Activated T-cell treated with anti-CD3 and anti-CD28 coated beads, Interleukin-2, amount 50 U/mL, for 24 hours (primary cell): ENCODE data around the gene OSBPL10.
"Not testable (repeated sequence)": the region's sequence is repeated elsewhere in the genome, so short reads cannot be mapped to it uniquely, and the experiment has no call there.

Experiments used
- DNase-seq: peaks from one replicate; pipeline ENCODE4 v3.0.0-alpha.2; 2020
- H3K27ac Mint-ChIP-seq: 2 replicates; pipeline ENCODE4 v1.8.0; 2020; ENCODE audit warnings: mild to moderate bottlenecking, mixed read lengths
- H3K27me3 Mint-ChIP-seq: 2 replicates; pipeline ENCODE4 v1.8.0; 2020; ENCODE audit warnings: mixed read lengths
- H3K36me3 Mint-ChIP-seq: 2 replicates; pipeline ENCODE4 v1.8.0; 2020; ENCODE audit warnings: low read depth, mixed read lengths
- H3K4me1 Mint-ChIP-seq: 2 replicates; pipeline ENCODE4 v1.8.0; 2020; ENCODE audit warnings: low read depth, mixed read lengths
- H3K4me3 Mint-ChIP-seq: 2 replicates; pipeline ENCODE4 v1.8.0; 2020; ENCODE audit warnings: mild to moderate bottlenecking, moderate library complexity, mixed read lengths
- H3K9me3 Mint-ChIP-seq: 2 replicates; pipeline ENCODE4 v1.8.0; 2020; ENCODE audit warnings: mixed read lengths

The OSBPL10 gene

GRCh38 chr3:31890742-31891469 is 90.2 kb downstream of the OSBPL10 start:
- no peaks in the 10 kb centered on the region for H3K36me3 Mint-ChIP-seq
- no peak overlapping the region for H3K4me3 Mint-ChIP-seq
- H3K27me3 Mint-ChIP-seq = peaks cover 17% of the 10 kb centered on the region
- no peaks in the 10 kb centered on the region for H3K9me3 Mint-ChIP-seq
- no peaks in the 10 kb centered on the region for H3K4me1 Mint-ChIP-seq
- no peak overlapping the region for H3K27ac Mint-ChIP-seq
- no peak for DNase-seq

- H3K27me3 Mint-ChIP-seq = peaks cover 21% of the 10 kb centered on the region
- no peaks in the 10 kb centered on the region for H3K4me1 Mint-ChIP-seq
- no peaks in the 10 kb centered on the region for H3K9me3 Mint-ChIP-seq
- DNase-seq = no peak
- no peaks in the 10 kb centered on the region for H3K36me3 Mint-ChIP-seq
- H3K27ac Mint-ChIP-seq = no peak overlapping the region
- no peak overlapping the region for H3K4me3 Mint-ChIP-seq
Measured at GRCh38 chr3:31890007-31890406, 91.1 kb downstream of the OSBPL10 start.

DNA sequence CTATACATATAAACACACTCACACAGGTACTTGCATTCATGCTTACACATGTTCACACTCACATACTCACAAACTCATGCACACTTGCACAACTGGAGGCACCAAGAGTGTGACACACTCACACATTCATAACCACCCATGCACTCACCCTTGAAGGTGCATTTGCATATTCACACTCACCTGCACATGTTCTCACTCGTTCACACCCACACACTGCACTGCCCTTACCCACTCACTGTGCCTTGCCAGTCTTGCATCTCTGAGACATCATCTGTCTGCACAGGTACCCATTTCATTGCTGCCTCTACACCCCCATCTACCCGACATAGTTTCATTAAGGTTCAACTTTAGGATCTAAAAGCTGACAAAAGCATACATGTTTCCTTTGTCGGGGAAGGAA is 95.8 kb downstream of the OSBPL10 start:
- H3K36me3 Mint-ChIP-seq = no peaks in the 10 kb centered on the region
- H3K4me1 Mint-ChIP-seq = no peaks in the 10 kb centered on the region
- H3K27me3 Mint-ChIP-seq = peaks cover 24% of the 10 kb centered on the region
- H3K4me3 Mint-ChIP-seq = no peak overlapping the region
- no peak overlapping the region for H3K27ac Mint-ChIP-seq
- DNase-seq = no peak
- H3K9me3 Mint-ChIP-seq = no peaks in the 10 kb centered on the region

DNA sequence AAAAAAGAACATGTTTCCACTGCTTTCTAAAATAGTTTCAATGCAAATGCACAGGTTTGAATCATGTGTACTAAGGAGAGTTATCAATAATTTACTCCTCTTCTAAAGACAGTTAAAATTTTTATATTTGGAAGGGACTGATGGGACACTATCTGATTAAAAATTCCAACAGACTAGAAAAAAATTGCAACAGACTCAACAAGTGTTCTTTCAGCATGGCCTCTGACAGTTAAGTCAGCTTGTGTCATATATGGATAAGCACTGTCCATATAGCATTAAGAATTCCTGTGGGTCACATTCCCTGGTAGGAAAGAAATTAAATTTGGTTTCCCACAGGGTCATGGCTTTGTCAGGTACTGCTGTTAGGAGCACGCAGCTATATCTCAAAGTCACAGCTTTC is 96.8 kb downstream of the OSBPL10 start:
- no peaks in the 10 kb centered on the region for H3K4me1 Mint-ChIP-seq
- H3K27me3 Mint-ChIP-seq = peaks cover 21% of the 10 kb centered on the region
- H3K36me3 Mint-ChIP-seq = no peaks in the 10 kb centered on the region
- H3K4me3 Mint-ChIP-seq = no peak overlapping the region
- no peak for DNase-seq
- no peaks in the 10 kb centered on the region for H3K9me3 Mint-ChIP-seq
- H3K27ac Mint-ChIP-seq = no peak overlapping the region

DNA sequence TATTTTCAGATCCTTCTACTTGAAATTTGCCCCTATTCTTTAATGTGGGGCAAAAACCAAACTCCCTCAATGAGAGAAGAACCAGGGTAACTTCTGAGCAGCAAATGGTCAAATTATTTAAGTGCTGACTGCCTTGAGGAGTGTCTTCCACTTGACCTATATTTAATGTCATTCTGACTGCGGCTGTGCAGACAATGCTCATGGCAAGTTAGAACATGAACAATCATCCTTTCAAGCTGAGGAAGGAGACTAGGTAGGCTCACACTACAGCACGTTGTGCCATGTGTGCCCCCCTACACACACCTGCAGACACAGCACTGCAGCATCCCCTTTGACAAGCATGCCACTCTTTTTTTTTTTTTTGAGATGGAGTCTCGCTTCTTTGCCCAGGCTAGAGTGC is 98.2 kb downstream of the OSBPL10 start:
- Mint-ChIP-seq H3K27ac (no peak overlapping the region), H3K9me3 (no peaks in the 10 kb centered on the region), H3K4me1 (no peaks in the 10 kb centered on the region), H3K27me3 (peaks cover 21% of the 10 kb centered on the region), H3K4me3 (no peak overlapping the region), H3K36me3 (no peaks in the 10 kb centered on the region)
- no peak for DNase-seq

GRCh38 chr3:31882431-31882830 is 98.6 kb downstream of the OSBPL10 start:
- Mint-ChIP-seq H3K27ac (no peak overlapping the region), H3K4me3 (no peak overlapping the region), H3K4me1 (no peaks in the 10 kb centered on the region), H3K9me3 (no peaks in the 10 kb centered on the region), H3K27me3 (peaks cover 21% of the 10 kb centered on the region), H3K36me3 (no peaks in the 10 kb centered on the region)
- no peak for DNase-seq

DNA sequence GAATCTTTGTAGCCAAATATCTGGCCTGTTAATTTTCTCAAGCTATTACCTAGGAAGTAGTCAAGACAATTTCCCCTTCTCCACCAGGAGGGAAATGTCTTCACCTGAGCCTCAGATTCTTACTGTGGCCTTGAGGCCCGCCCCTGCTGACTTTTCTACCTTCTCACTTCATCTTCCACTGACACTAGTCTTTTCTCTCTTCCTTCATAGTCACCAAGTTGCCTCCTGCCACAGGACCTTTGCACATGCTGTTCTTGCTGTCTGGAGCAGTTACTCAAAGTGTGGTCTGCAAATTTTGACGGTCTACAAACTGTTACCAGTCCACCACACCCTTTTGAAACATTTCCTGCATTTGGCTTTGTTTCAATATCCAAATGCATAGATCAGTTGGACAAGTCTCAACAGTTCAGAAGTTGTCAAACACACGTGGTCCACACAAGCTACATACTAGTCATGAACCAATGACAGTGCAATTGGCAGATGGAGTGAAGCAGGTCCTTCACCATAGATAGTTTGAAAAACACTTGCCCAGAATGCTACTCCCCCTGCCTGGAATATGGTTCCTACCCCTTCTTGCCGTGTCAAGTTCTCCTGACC is 100.5 kb downstream of the OSBPL10 start:
- H3K9me3 Mint-ChIP-seq = no peaks in the 10 kb centered on the region

DNA sequence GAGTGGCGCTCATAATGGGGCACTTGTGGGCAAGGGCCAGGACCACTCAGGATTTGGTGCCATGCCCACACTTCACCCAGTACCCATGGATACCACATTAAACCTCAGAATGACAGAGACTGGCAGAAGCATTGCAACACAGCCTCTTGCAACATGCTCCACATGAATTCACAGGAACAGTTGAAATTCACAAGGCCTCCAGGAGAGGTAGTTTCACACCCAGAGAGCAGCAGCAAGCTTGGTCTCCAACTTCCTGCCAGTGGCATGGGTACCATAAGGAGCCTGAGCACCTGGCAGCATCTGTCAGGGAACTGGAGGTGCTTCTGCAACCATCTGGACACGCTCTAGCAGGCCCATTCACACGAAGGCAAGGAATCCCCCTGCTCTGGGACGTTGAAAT is 101.0 kb downstream of the OSBPL10 start:
- DNase-seq = no peak
- Mint-ChIP-seq H3K27me3 (peaks cover 12% of the 10 kb centered on the region), H3K4me1 (peaks cover 5% of the 10 kb centered on the region), H3K36me3 (no peaks in the 10 kb centered on the region), H3K27ac (no peak overlapping the region), H3K4me3 (no peak overlapping the region), H3K9me3 (no peaks in the 10 kb centered on the region)

More for the DNA sequence above, 100.5 kb downstream of the OSBPL10 start:
- Mint-ChIP-seq H3K27ac (no peak overlapping the region), H3K36me3 (no peaks in the 10 kb centered on the region), H3K4me3 (no peak overlapping the region), H3K27me3 (peaks cover 17% of the 10 kb centered on the region), H3K4me1 (peaks cover 5% of the 10 kb centered on the region)
- DNase-seq = no peak

DNA sequence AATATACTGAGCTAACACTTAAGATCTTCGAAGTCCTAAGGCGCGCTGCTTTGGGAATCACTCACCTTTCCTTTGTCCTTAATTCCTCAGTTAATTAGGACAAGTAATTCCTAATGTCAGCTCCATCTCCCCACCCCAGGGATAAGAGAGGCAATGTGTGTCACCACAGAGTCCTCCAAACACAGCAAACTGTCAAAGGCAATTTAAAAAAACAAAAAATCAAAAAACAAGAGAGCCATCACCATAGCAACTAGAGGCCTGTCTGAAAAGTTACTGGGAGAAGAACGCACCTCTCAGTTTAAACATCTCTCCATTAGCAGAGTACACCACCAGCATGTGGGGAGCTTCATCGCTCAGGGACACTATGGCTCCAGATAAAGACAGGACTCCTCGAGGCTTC is 101.7 kb downstream of the OSBPL10 start:
- Mint-ChIP-seq H3K4me1 (peaks cover 5% of the 10 kb centered on the region), H3K27ac (no peak overlapping the region), H3K36me3 (no peaks in the 10 kb centered on the region), H3K27me3 (peaks cover 12% of the 10 kb centered on the region), H3K4me3 (no peak overlapping the region), H3K9me3 (no peaks in the 10 kb centered on the region)
- no peak for DNase-seq

DNA sequence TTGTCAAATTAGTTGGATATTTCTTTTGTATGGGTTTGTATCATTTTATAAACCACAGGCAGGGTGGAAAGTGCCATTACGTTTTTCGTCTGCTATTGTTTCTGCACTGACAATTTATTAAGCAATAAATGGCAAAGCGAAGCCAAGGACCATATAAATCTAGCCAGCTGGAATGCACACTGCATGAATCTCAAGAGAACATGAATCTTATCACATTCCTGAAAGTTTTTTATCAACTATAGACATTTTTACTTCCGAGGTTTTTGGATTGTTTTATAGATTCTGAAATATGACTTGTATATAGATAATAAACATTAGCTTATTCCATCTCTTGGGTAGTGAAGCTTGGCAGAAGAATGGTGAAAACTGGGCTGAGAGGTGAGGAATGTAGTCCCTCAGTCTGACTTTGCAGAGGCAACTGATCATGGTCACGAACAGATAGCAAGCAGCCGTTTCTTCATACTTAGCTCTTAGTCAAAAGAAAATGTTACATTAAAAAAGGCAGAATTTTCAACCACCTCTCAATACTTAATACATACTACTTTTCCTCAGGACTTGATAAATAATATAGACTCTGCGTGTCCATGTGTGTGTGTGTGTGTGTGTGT is 102.7 kb downstream of the OSBPL10 start:
- Mint-ChIP-seq H3K27me3 (peaks cover 12% of the 10 kb centered on the region), H3K4me3 (no peak overlapping the region), H3K4me1 (peaks cover 5% of the 10 kb centered on the region), H3K27ac (no peak overlapping the region), H3K9me3 (no peaks in the 10 kb centered on the region), H3K36me3 (no peaks in the 10 kb centered on the region)
- no peak for DNase-seq

DNA sequence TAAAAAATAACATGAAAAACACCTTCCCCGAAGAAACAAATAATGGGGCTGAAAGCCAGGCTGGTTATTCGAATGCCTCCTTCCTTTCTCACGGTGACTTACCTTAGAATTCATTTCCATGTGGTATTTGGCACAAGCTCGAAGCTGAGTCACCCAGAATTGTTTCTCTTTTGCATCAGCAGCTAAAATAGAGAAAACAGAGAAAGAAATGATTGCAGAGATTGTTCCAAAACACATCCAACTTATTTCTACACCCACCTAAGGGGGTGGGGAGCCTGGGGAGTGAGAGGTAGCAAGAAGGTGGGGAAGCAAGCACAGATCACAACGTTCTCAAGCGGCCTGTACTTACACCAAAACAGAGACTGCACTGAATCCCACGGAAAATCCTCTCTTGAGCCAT is 104.7 kb downstream of the OSBPL10 start:
- Mint-ChIP-seq H3K4me1 (peaks cover 5% of the 10 kb centered on the region), H3K27ac (no peak overlapping the region), H3K4me3 (no peak overlapping the region), H3K27me3 (peaks cover 3% of the 10 kb centered on the region), H3K9me3 (no peaks in the 10 kb centered on the region), H3K36me3 (no peaks in the 10 kb centered on the region)
- DNase-seq = no peak

GRCh38 chr3:31875437-31875836 is 105.6 kb downstream of the OSBPL10 start:
- Mint-ChIP-seq H3K27ac (no peak overlapping the region), H3K4me1 (peaks cover 5% of the 10 kb centered on the region), H3K36me3 (no peaks in the 10 kb centered on the region), H3K4me3 (no peak overlapping the region), H3K27me3 (no peaks in the 10 kb centered on the region), H3K9me3 (no peaks in the 10 kb centered on the region)
- no peak for DNase-seq

DNA sequence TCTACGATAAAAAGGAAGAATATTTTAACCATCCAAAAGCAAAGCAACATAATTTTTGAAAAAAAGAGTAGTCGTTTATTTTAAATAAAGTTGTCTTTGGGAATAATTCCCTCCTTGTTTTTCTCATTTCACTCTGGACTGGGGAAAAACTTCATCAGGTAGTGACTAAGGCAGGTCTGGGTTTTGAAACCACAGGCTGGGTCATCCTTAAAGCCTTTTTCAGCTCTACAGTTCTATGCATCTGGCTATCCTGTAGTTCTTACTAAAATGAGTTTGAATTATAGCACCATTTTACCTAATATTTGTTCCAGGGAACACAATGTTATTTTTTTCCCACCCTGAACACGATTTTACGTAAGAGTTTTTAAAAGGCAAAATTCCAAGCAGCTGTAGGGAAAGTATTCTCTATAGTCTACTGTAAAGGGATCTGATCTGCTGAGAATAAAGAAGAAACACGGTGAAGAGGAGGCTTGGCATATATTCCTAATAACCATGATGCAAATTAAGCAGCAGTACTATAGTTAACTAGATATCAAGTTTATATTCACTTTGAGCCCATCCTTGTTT is 107.7 kb downstream of the OSBPL10 start:
- H3K27me3 Mint-ChIP-seq = no peaks in the 10 kb centered on the region
- no peak overlapping the region for H3K27ac Mint-ChIP-seq
- H3K9me3 Mint-ChIP-seq = no peaks in the 10 kb centered on the region
- DNase-seq = no peak
- H3K4me1 Mint-ChIP-seq = peaks cover 5% of the 10 kb centered on the region
- H3K36me3 Mint-ChIP-seq = no peaks in the 10 kb centered on the region
- H3K4me3 Mint-ChIP-seq = no peak overlapping the region

DNA sequence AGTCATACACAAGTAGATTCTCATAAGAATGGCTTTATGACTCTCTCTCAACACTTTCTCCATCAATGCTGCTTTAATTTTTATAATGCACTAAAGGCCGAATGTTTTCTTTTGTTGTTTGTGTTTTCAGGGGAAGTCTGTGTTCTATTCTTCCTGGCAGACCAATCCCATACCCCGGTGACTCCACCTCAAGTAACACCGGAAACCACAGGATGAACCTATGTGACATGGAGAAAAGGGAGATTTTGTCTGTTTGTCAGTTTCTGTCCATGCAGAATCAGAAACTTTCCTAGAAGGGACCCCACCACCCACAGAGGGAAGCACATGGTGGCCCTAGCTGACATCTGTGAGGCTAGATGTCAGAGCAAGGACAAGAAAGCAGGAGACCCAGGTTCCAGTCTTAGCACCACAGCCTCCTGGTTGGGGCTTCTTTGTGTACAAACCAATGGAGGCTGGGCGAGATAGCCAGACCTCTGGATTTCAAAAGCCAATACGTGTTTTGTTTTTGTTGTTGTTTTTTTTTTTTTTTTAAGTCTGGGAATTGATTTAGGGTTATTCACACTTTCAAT is 109.0 kb downstream of the OSBPL10 start:
- Mint-ChIP-seq H3K9me3 (no peaks in the 10 kb centered on the region), H3K4me3 (no peak overlapping the region), H3K36me3 (no peaks in the 10 kb centered on the region), H3K27me3 (no peaks in the 10 kb centered on the region), H3K4me1 (peaks cover 5% of the 10 kb centered on the region), H3K27ac (no peak overlapping the region)
- no peak for DNase-seq

DNA sequence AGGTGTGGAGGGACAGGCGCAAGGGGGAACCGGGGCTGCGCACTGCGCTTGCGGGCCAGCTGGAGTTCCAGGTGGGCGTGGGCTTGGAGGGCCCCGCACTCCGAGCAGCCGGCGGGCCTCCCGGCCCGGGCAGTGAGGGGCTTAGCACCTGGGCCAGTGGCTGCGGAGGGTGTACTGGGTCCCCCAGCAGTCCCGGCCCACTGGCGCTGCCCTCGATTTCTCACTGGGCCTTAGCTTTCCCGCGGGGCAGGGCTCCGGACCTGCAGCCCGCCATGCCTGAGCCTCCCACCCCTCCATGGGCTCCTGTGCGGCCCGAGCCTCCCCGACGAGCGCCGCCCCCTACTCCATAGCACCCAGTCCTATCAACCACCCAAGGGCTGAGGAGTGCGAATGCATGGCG is 111.0 kb downstream of the OSBPL10 start:
- H3K36me3 Mint-ChIP-seq, H3K27me3 Mint-ChIP-seq, H3K27ac Mint-ChIP-seq, H3K9me3 Mint-ChIP-seq, H3K4me1 Mint-ChIP-seq, H3K4me3 Mint-ChIP-seq, DNase-seq: not testable (repeated sequence)
